Suprapubic skin (tissue), 4 donors: Measurements from ENCODE around the gene NPR1. TPM values are rescaled to one million over a fixed set of nuclear protein-coding genes. Genes with fewer than 3 reads are reported as not detected.

Source experiments
- DNase-seq, 2 donors: peaks; one replicate each; pipeline ENCODE4 v3.0.0-alpha.2; 2019; ENCODE audit warnings: low spot score in 2 of 2
- H3K27ac ChIP-seq: fragments of 200-600 bp; sonication (generic); one replicate; pipeline ENCODE4 v1.5.1; 2019
- H3K27me3 ChIP-seq: fragments of 200-600 bp; sonication (generic); one replicate; pipeline ENCODE4 v1.5.1; 2019
- H3K36me3 ChIP-seq: fragments of 200-600 bp; sonication (generic); one replicate; pipeline ENCODE4 v1.5.1; 2019
- H3K4me1 ChIP-seq: fragments of 200-600 bp; sonication (generic); one replicate; pipeline ENCODE4 v1.5.1; 2019
- H3K4me3 ChIP-seq: fragments of 200-600 bp; sonication (generic); one replicate; pipeline ENCODE4 v1.5.1; 2019; ENCODE audit warnings: mild to moderate bottlenecking
- H3K9me3 ChIP-seq: fragments of 200-600 bp; sonication (generic); one replicate; pipeline ENCODE4 v1.5.1; 2019
- CTCF ChIP-seq, 2 donors: fragments of 200-600 bp in 1 of 2; fragments of 450-650 bp in 1 of 2; sonication (generic) in 1 of 2; IDR thresholded peaks; one replicate each; pipeline ENCODE4 v1.5.1; 2016 to 2019; ENCODE audit warnings: antibody characterized with exemption in 2 of 2, mild to moderate bottlenecking in 1 of 2, moderate library complexity in 1 of 2
- EP300 ChIP-seq: sonication (generic); formaldehyde crosslinking; IDR thresholded peaks from one replicate; pipeline ENCODE4 v1.6.1; 2017; ENCODE audit warnings: antibody characterized with exemption
- POLR2A ChIP-seq, 2 donors: fragments of 450-650 bp; IDR thresholded peaks; one replicate each; pipeline ENCODE4 v1.6.1; 2017; ENCODE audit warnings: antibody characterized with exemption in 2 of 2, mild to moderate bottlenecking in 2 of 2, moderate library complexity in 2 of 2
- POLR2AphosphoS5 ChIP-seq, 3 donors: sonication (generic); formaldehyde crosslinking; IDR thresholded peaks; one replicate each; pipeline ENCODE4 v1.6.1; 2017; ENCODE audit warnings: antibody characterized with exemption in 3 of 3
- WGBS: methylation state at CpG from one replicate; pipeline ENCODE4 v1.1.5; 2018; 5-methylcytosine and 5-hydroxymethylcytosine counted together
- total RNA-seq, 4 donors: library from RNA; depleted of rRNA; stranded (reverse); fragments of >200 nt; gene quantifications; one replicate each; pipeline ENCODE4 v1.1.0, GENCODE V29; 2016

Gene NPR1
- total RNA-seq, 4 donors from 2014 or later, result 4.7 to 19.2 (median 6.9) TPM

DNA sequence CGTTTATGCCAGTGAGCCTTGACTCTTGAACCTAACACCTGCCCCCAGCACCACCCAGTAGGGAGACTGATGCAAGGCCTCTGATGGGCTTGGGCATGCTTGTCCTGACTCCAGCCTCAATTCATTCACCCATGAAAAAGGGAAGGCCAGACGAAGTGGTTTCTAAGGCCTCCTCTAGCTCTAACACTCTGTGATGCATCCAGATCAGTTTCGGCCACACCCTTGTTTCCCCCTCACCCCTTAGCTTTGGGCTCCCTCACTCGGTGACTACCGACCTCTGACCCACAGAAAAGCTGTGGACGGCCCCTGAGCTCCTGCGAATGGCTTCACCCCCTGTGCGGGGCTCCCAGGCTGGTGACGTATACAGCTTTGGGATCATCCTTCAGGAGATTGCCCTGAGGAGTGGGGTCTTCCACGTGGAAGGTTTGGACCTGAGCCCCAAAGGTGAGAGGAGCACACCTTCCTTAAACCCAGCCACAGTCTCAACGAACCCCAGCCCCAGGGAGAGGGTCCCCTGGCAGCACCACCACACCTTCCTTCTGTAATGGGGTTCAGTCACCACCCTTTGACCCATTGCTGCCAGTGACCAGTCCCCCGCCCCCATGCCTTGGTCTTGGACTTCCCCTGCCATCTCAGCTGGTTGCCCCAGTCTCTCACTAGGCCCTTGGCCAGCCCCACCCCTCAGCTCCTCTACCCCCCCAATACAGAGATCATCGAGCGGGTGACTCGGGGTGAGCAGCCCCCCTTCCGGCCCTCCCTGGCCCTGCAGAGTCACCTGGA, 9.0 kb downstream of the NPR1 start:
- DNase-seq, result no peak
- no peaks in the 10 kb centered on the region for H3K9me3 ChIP-seq
- no peaks in the 10 kb centered on the region for H3K27me3 ChIP-seq
- peaks cover 5% of the 10 kb centered on the region for H3K4me1 ChIP-seq
- H3K27ac ChIP-seq, result no peak overlapping the region
- no peak for TF ChIP-seq CTCF (IDR thresholded peaks at IDR 0.05)
- TF ChIP-seq POLR2AphosphoS5 (IDR thresholded peaks at IDR 0.05), result no peak
- TF ChIP-seq POLR2A (IDR thresholded peaks at IDR 0.05), result no peak
- TF ChIP-seq EP300, result no peak
- no peak overlapping the region for H3K4me3 ChIP-seq
- WGBS, result 88% methylated on average over 13 of the region's 16 CpGs
- peaks cover 29% of the 10 kb centered on the region for H3K36me3 ChIP-seq

GRCh38 chr1:153688276-153688675, 9.8 kb downstream of the NPR1 start:
- no peak for DNase-seq
- no peak overlapping the region for H3K27ac ChIP-seq
- no peak overlapping the region for H3K4me3 ChIP-seq
- peaks cover 5% of the 10 kb centered on the region for H3K4me1 ChIP-seq
- H3K9me3 ChIP-seq, result no peaks in the 10 kb centered on the region
- H3K27me3 ChIP-seq, result no peaks in the 10 kb centered on the region
- H3K36me3 ChIP-seq, result peaks cover 26% of the 10 kb centered on the region
- TF ChIP-seq CTCF (IDR thresholded peaks at IDR 0.05) (no peak), POLR2A (IDR thresholded peaks at IDR 0.05) (no peak), POLR2AphosphoS5 (IDR thresholded peaks at IDR 0.05) (no peak), EP300 (no peak)
- WGBS, result 90% methylated on average over 7 of the region's 7 CpGs

GRCh38 chr1:153688736-153689328, 10.3 kb downstream of the NPR1 start:
- WGBS, result 83% methylated on average over 11 of the region's 18 CpGs
- H3K4me1 ChIP-seq, result peaks cover 3% of the 10 kb centered on the region
- H3K27me3 ChIP-seq, result no peaks in the 10 kb centered on the region
- H3K4me3 ChIP-seq, result no peak overlapping the region
- DNase-seq, result no peak
- TF ChIP-seq CTCF (IDR thresholded peaks at IDR 0.05) (no peak), POLR2AphosphoS5 (IDR thresholded peaks at IDR 0.05) (no peak)
- peaks cover 26% of the 10 kb centered on the region for H3K36me3 ChIP-seq
- no peaks in the 10 kb centered on the region for H3K9me3 ChIP-seq
- H3K27ac ChIP-seq, result no peak overlapping the region

GRCh38 chr1:153693466-153693865, 15.0 kb downstream of the NPR1 start:
- DNase-seq, result no peak
- 85% methylated on average over 3 of the region's 4 CpGs for WGBS
- Histone ChIP-seq H3K27ac (no peak overlapping the region), H3K9me3 (no peaks in the 10 kb centered on the region), H3K27me3 (no peaks in the 10 kb centered on the region), H3K4me3 (no peak overlapping the region), H3K36me3 (peaks cover 9% of the 10 kb centered on the region), H3K4me1 (peaks cover 16% of the 10 kb centered on the region)
- TF ChIP-seq EP300, result no peak
- no peak for TF ChIP-seq POLR2A (IDR thresholded peaks at IDR 0.05)
- no peak for TF ChIP-seq CTCF (IDR thresholded peaks at IDR 0.05)
- TF ChIP-seq POLR2AphosphoS5 (IDR thresholded peaks at IDR 0.05), result no peak

DNA sequence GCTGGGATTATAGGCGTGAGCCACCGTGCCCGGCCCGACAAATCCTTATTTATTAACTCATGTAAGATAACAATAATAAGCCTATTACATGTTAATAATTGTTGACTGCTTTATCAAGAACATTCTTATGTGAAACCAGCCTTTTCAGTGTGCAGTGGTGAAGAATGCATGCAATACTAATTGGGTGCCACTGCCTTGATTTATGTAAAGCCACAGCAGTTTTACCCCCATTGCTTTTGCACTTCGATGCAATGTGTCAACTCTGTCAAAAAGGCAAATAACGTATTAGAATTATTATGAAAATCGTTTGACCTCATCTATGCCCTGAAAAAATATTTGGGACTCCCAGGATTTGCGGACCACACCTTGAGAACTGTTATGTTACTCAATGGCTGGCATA, 18.3 kb downstream of the NPR1 start:
- Histone ChIP-seq H3K27me3 (no peaks in the 10 kb centered on the region), H3K4me3 (no peak overlapping the region), H3K4me1 (peaks cover 28% of the 10 kb centered on the region), H3K9me3 (no peaks in the 10 kb centered on the region), H3K27ac (peak overlapping the region; percentile 88), H3K36me3 (no peaks in the 10 kb centered on the region)
- no peak for DNase-seq
- WGBS, result 88% methylated on average over 8 of the region's 8 CpGs
- TF ChIP-seq POLR2AphosphoS5 (IDR thresholded peaks at IDR 0.05), result no peak
- no peak for TF ChIP-seq POLR2A (IDR thresholded peaks at IDR 0.05)
- no peak for TF ChIP-seq CTCF (IDR thresholded peaks at IDR 0.05)
- TF ChIP-seq EP300, result no peak
